ENCODE data around the gene PRXL2B.
A peak's percentile ranks its signal among the peaks of the same experiment; 100 is the strongest.
"Not testable (repeated sequence)": the region's sequence is repeated elsewhere in the genome, so short reads cannot be mapped to it uniquely, and the experiment has no call there.

The PRXL2B gene

GRCh38 chr1:2612591-2613365 is 26.2 kb downstream of the PRXL2B start:
- H3K27ac Mint-ChIP-seq = no peak overlapping the region
- ATAC-seq (no peak), DNase-seq (no peak)
- H3K27me3 Mint-ChIP-seq = peaks cover 4% of the 10 kb centered on the region
- H3K36me3 Mint-ChIP-seq (ENCODE audit: low read depth) = peaks cover 1% of the 10 kb centered on the region
- no peak overlapping the region for H3K4me3 Mint-ChIP-seq
- H3K4me1 Mint-ChIP-seq = no peaks in the 10 kb centered on the region
- peaks cover 28% of the 10 kb centered on the region for H3K9me3 Mint-ChIP-seq

- Mint-ChIP-seq H3K36me3 (ENCODE audit: low read depth) (peaks cover 1% of the 10 kb centered on the region), H3K9me3 (peaks cover 28% of the 10 kb centered on the region), H3K27ac (no peak overlapping the region), H3K4me3 (no peak overlapping the region), H3K4me1 (no peaks in the 10 kb centered on the region), H3K27me3 (peaks cover 4% of the 10 kb centered on the region)
- no peak for ATAC-seq
- no peak for DNase-seq
Observed at GRCh38 chr1:2614145-2614544, 27.6 kb downstream of the PRXL2B start.

GRCh38 chr1:2617971-2618470 is 31.4 kb downstream of the PRXL2B start:
- ATAC-seq (no peak), DNase-seq (no peak)
- H3K36me3 Mint-ChIP-seq (ENCODE audit: low read depth) = peaks cover 1% of the 10 kb centered on the region
- H3K9me3 Mint-ChIP-seq = peaks cover 28% of the 10 kb centered on the region
- peaks cover 4% of the 10 kb centered on the region for H3K27me3 Mint-ChIP-seq
- H3K27ac Mint-ChIP-seq = no peak overlapping the region
- no peak overlapping the region for H3K4me3 Mint-ChIP-seq
- H3K4me1 Mint-ChIP-seq = peaks cover 5% of the 10 kb centered on the region

- ATAC-seq (no peak), DNase-seq (no peak)
- Mint-ChIP-seq H3K27ac (no peak overlapping the region), H3K27me3 (peaks cover 28% of the 10 kb centered on the region), H3K4me3 (no peak overlapping the region), H3K36me3 (ENCODE audit: low read depth) (no peaks in the 10 kb centered on the region), H3K9me3 (no peaks in the 10 kb centered on the region), H3K4me1 (peaks cover 10% of the 10 kb centered on the region)
Observed at GRCh38 chr1:2623571-2624337, 37.2 kb downstream of the PRXL2B start.

GRCh38 chr1:2624735-2625300 is 38.2 kb downstream of the PRXL2B start:
- DNase-seq = no peak
- H3K27ac Mint-ChIP-seq = no peak overlapping the region
- no peak overlapping the region for H3K4me3 Mint-ChIP-seq
- H3K4me1 Mint-ChIP-seq = peaks cover 11% of the 10 kb centered on the region
- peaks cover 31% of the 10 kb centered on the region for H3K27me3 Mint-ChIP-seq
- ATAC-seq = no peak
- H3K36me3 Mint-ChIP-seq (ENCODE audit: low read depth) = no peaks in the 10 kb centered on the region
- no peaks in the 10 kb centered on the region for H3K9me3 Mint-ChIP-seq

- DNase-seq (no peak), ATAC-seq (no peak)
- Mint-ChIP-seq H3K4me1 (peaks cover 13% of the 10 kb centered on the region), H3K27me3 (peaks cover 36% of the 10 kb centered on the region), H3K36me3 (ENCODE audit: low read depth) (no peaks in the 10 kb centered on the region), H3K4me3 (no peak overlapping the region), H3K27ac (no peak overlapping the region), H3K9me3 (peaks cover 2% of the 10 kb centered on the region)
Observed at GRCh38 chr1:2625311-2625710, 38.7 kb downstream of the PRXL2B start.

GRCh38 chr1:2625748-2626147 is 39.2 kb downstream of the PRXL2B start:
- not testable (repeated sequence) for DNase-seq; ATAC-seq; H3K9me3 Mint-ChIP-seq; H3K36me3 Mint-ChIP-seq (ENCODE audit: low read depth); H3K4me3 Mint-ChIP-seq; H3K27ac Mint-ChIP-seq
- peaks cover 40% of the 10 kb centered on the region for H3K27me3 Mint-ChIP-seq
- H3K4me1 Mint-ChIP-seq = peaks cover 13% of the 10 kb centered on the region

- H3K36me3 Mint-ChIP-seq (ENCODE audit: low read depth) = no peaks in the 10 kb centered on the region
- peaks cover 45% of the 10 kb centered on the region for H3K27me3 Mint-ChIP-seq
- H3K27ac Mint-ChIP-seq = no peak overlapping the region
- DNase-seq = no peak
- no peak for ATAC-seq
- H3K9me3 Mint-ChIP-seq = peaks cover 8% of the 10 kb centered on the region
- peaks cover 11% of the 10 kb centered on the region for H3K4me1 Mint-ChIP-seq
- no peak overlapping the region for H3K4me3 Mint-ChIP-seq
Observed at GRCh38 chr1:2627746-2628145, 41.2 kb downstream of the PRXL2B start.

- no peak for ATAC-seq
- Mint-ChIP-seq H3K36me3 (ENCODE audit: low read depth) (no peaks in the 10 kb centered on the region), H3K9me3 (peaks cover 8% of the 10 kb centered on the region), H3K4me3 (no peak overlapping the region), H3K27me3 (peaks cover 45% of the 10 kb centered on the region), H3K27ac (no peak overlapping the region), H3K4me1 (peaks cover 6% of the 10 kb centered on the region)
- no peak for DNase-seq
Observed at GRCh38 chr1:2628191-2628932, 41.8 kb downstream of the PRXL2B start.

GRCh38 chr1:2628933-2629626 is 42.5 kb downstream of the PRXL2B start:
- no peak overlapping the region for H3K27ac Mint-ChIP-seq
- ATAC-seq (no peak), DNase-seq (no peak)
- H3K36me3 Mint-ChIP-seq (ENCODE audit: low read depth) = no peaks in the 10 kb centered on the region
- H3K27me3 Mint-ChIP-seq = peaks cover 45% of the 10 kb centered on the region
- H3K9me3 Mint-ChIP-seq = peaks cover 8% of the 10 kb centered on the region
- peaks cover 5% of the 10 kb centered on the region for H3K4me1 Mint-ChIP-seq
- H3K4me3 Mint-ChIP-seq = no peak overlapping the region

- Mint-ChIP-seq H3K9me3 (peaks cover 8% of the 10 kb centered on the region), H3K4me1 (peaks cover 5% of the 10 kb centered on the region), H3K27ac (no peak overlapping the region), H3K4me3 (no peak overlapping the region), H3K36me3 (ENCODE audit: low read depth) (no peaks in the 10 kb centered on the region), H3K27me3 (peaks cover 42% of the 10 kb centered on the region)
- no peak for DNase-seq
- no peak for ATAC-seq
Observed at GRCh38 chr1:2629627-2630497, 43.3 kb downstream of the PRXL2B start.

GRCh38 chr1:2630498-2631135 is 44.0 kb downstream of the PRXL2B start:
- peaks cover 40% of the 10 kb centered on the region for H3K27me3 Mint-ChIP-seq
- no peak for ATAC-seq

More at GRCh38 chr1:2630498-2631135, 44.0 kb downstream of the PRXL2B start:
- peaks cover 5% of the 10 kb centered on the region for H3K4me1 Mint-ChIP-seq
- H3K36me3 Mint-ChIP-seq (ENCODE audit: low read depth) = no peaks in the 10 kb centered on the region
- no peak overlapping the region for H3K4me3 Mint-ChIP-seq
- DNase-seq = no peak
- H3K9me3 Mint-ChIP-seq = peaks cover 8% of the 10 kb centered on the region
- peak overlapping the region; percentile 59 for H3K27ac Mint-ChIP-seq
